ENCODE results near the gene DIP2C.

Gene DIP2C

GRCh38 chr10:386771-387592, 302.5 kb downstream of the DIP2C start:
- in situ Hi-C loops (cut with MboI; ENCODE audit: low sequenced_read_pairs) = no loop called here

- in situ Hi-C loops (cut with MboI; ENCODE audit: low sequenced_read_pairs) = no loop called here
Measured at GRCh38 chr10:385571-386300, 303.7 kb downstream of the DIP2C start.

- in situ Hi-C loops (cut with MboI; ENCODE audit: low sequenced_read_pairs) = no loop called here
Measured at GRCh38 chr10:384538-385305, 304.7 kb downstream of the DIP2C start.

- in situ Hi-C loops (cut with MboI; ENCODE audit: low sequenced_read_pairs) = no loop called here
Measured at GRCh38 chr10:383519-383918, 305.9 kb downstream of the DIP2C start.

- in situ Hi-C loops (cut with MboI; ENCODE audit: low sequenced_read_pairs) = no loop called here
Measured at GRCh38 chr10:381805-382204, 307.7 kb downstream of the DIP2C start.

GRCh38 chr10:381346-381745, 308.1 kb downstream of the DIP2C start:
- in situ Hi-C loops (cut with MboI; ENCODE audit: low sequenced_read_pairs) = no loop called here

GRCh38 chr10:380313-380940, 309.0 kb downstream of the DIP2C start:
- in situ Hi-C loops (cut with MboI; ENCODE audit: low sequenced_read_pairs) = no loop called here

- in situ Hi-C loops (cut with MboI; ENCODE audit: low sequenced_read_pairs) = no loop called here
Measured at GRCh38 chr10:378930-379704, 310.4 kb downstream of the DIP2C start.

GRCh38 chr10:378230-378929, 311.1 kb downstream of the DIP2C start:
- in situ Hi-C loops (cut with MboI; ENCODE audit: low sequenced_read_pairs) = no loop called here

- in situ Hi-C loops (cut with MboI; ENCODE audit: low sequenced_read_pairs) = no loop called here
Measured at GRCh38 chr10:377228-377627, 312.2 kb downstream of the DIP2C start.

GRCh38 chr10:375815-376505, 313.5 kb downstream of the DIP2C start:
- in situ Hi-C loops (cut with MboI; ENCODE audit: low sequenced_read_pairs) = no loop called here

- in situ Hi-C loops (cut with MboI; ENCODE audit: low sequenced_read_pairs) = no loop called here
Measured at GRCh38 chr10:374354-374753, 315.1 kb downstream of the DIP2C start.

- in situ Hi-C loops (cut with MboI; ENCODE audit: low sequenced_read_pairs) = no loop called here
Measured at GRCh38 chr10:373526-374309, 315.8 kb downstream of the DIP2C start.

GRCh38 chr10:373015-373414, 316.5 kb downstream of the DIP2C start:
- in situ Hi-C loops (cut with MboI; ENCODE audit: low sequenced_read_pairs) = no loop called here

- in situ Hi-C loops (cut with MboI; ENCODE audit: low sequenced_read_pairs) = no loop called here
Measured at GRCh38 chr10:372566-372965, 316.9 kb downstream of the DIP2C start.

GRCh38 chr10:371515-371914, 318.0 kb downstream of the DIP2C start:
- in situ Hi-C loops (cut with MboI; ENCODE audit: low sequenced_read_pairs) = no loop called here

- in situ Hi-C loops (cut with MboI; ENCODE audit: low sequenced_read_pairs) = no loop called here
Measured at GRCh38 chr10:370449-370825, 319.0 kb downstream of the DIP2C start.

GRCh38 chr10:369684-370448, 319.6 kb downstream of the DIP2C start:
- in situ Hi-C loops (cut with MboI; ENCODE audit: low sequenced_read_pairs) = no loop called here
